ENCODE results near the gene SHB.

The SHB gene

GRCh38 chr9:37923118-37923795, 145.8 kb downstream of the SHB start:
- Histone ChIP-seq H3K4me1 (ENCODE audit: control insufficient read depth, insufficient read depth, low read length) (peaks cover 16% of the 10 kb centered on the region), H3K9ac (ENCODE audit: low read depth, low read length) (no peak overlapping the region)

GRCh38 chr9:37922363-37923117, 146.5 kb downstream of the SHB start:
- H3K36me3 ChIP-seq (ENCODE audit: control insufficient read depth, insufficient read depth, low read length), result 0 out of 2 replicates have a peak, but pooled peaks cover 6% of the 10 kb centered on the region

More at GRCh38 chr9:37923118-37923795, 145.8 kb downstream of the SHB start:
- Histone ChIP-seq H3K4me3 (ENCODE audit: low read depth, low read length) (no peak overlapping the region), H3K27ac (ENCODE audit: low read depth, low read length) (peak overlapping the region; percentile 36), H3K9me3 (ENCODE audit: control insufficient read depth, insufficient read depth, low read length) (no peaks in the 10 kb centered on the region), H3K36me3 (ENCODE audit: control insufficient read depth, insufficient read depth, low read length) (no peaks in the 10 kb centered on the region), H3K27me3 (ENCODE audit: control insufficient read depth, insufficient read depth, low read length) (no peaks in the 10 kb centered on the region)

GRCh38 chr9:37921546-37922300, 147.3 kb downstream of the SHB start:
- H3K9ac ChIP-seq (ENCODE audit: low read depth, low read length), result no peak overlapping the region
- H3K27ac ChIP-seq (ENCODE audit: low read depth, low read length), result no peak overlapping the region
- H3K9me3 ChIP-seq (ENCODE audit: control insufficient read depth, insufficient read depth, low read length), result no peaks in the 10 kb centered on the region
- H3K4me3 ChIP-seq (ENCODE audit: low read depth, low read length), result no peak overlapping the region
- H3K27me3 ChIP-seq (ENCODE audit: control insufficient read depth, insufficient read depth, low read length), result no peaks in the 10 kb centered on the region
- H3K4me1 ChIP-seq (ENCODE audit: control insufficient read depth, insufficient read depth, low read length), result peaks cover 16% of the 10 kb centered on the region
- 0 out of 2 replicates have a peak, but pooled peaks cover 6% of the 10 kb centered on the region for H3K36me3 ChIP-seq (ENCODE audit: control insufficient read depth, insufficient read depth, low read length)

More at GRCh38 chr9:37922363-37923117, 146.5 kb downstream of the SHB start:
- Histone ChIP-seq H3K27me3 (ENCODE audit: control insufficient read depth, insufficient read depth, low read length) (no peaks in the 10 kb centered on the region), H3K9ac (ENCODE audit: low read depth, low read length) (no peak overlapping the region), H3K4me3 (ENCODE audit: low read depth, low read length) (no peak overlapping the region), H3K27ac (ENCODE audit: low read depth, low read length) (peak overlapping the region; percentile 36), H3K4me1 (ENCODE audit: control insufficient read depth, insufficient read depth, low read length) (peaks cover 16% of the 10 kb centered on the region), H3K9me3 (ENCODE audit: control insufficient read depth, insufficient read depth, low read length) (no peaks in the 10 kb centered on the region)

GRCh38 chr9:37921168-37921510, 147.9 kb downstream of the SHB start:
- H3K4me3 ChIP-seq (ENCODE audit: low read depth, low read length), result no peak overlapping the region
- H3K27ac ChIP-seq (ENCODE audit: low read depth, low read length), result no peak overlapping the region
- H3K9me3 ChIP-seq (ENCODE audit: control insufficient read depth, insufficient read depth, low read length), result no peaks in the 10 kb centered on the region
- H3K9ac ChIP-seq (ENCODE audit: low read depth, low read length), result no peak overlapping the region
- H3K27me3 ChIP-seq (ENCODE audit: control insufficient read depth, insufficient read depth, low read length), result no peaks in the 10 kb centered on the region
- 0 out of 2 replicates have a peak, but pooled peaks cover 6% of the 10 kb centered on the region for H3K36me3 ChIP-seq (ENCODE audit: control insufficient read depth, insufficient read depth, low read length)
- peaks cover 16% of the 10 kb centered on the region for H3K4me1 ChIP-seq (ENCODE audit: control insufficient read depth, insufficient read depth, low read length)

GRCh38 chr9:37920471-37921167, 148.4 kb downstream of the SHB start:
- H3K9ac ChIP-seq (ENCODE audit: low read depth, low read length), result no peak overlapping the region
- H3K4me1 ChIP-seq (ENCODE audit: control insufficient read depth, insufficient read depth, low read length), result peaks cover 16% of the 10 kb centered on the region
- no peak overlapping the region for H3K4me3 ChIP-seq (ENCODE audit: low read depth, low read length)
- 0 out of 2 replicates have a peak, but pooled peaks cover 6% of the 10 kb centered on the region for H3K36me3 ChIP-seq (ENCODE audit: control insufficient read depth, insufficient read depth, low read length)
- H3K9me3 ChIP-seq (ENCODE audit: control insufficient read depth, insufficient read depth, low read length), result no peaks in the 10 kb centered on the region
- no peaks in the 10 kb centered on the region for H3K27me3 ChIP-seq (ENCODE audit: control insufficient read depth, insufficient read depth, low read length)
- no peak overlapping the region for H3K27ac ChIP-seq (ENCODE audit: low read depth, low read length)

GRCh38 chr9:37919956-37920335, 149.1 kb downstream of the SHB start:
- Histone ChIP-seq H3K9ac (ENCODE audit: low read depth, low read length) (no peak overlapping the region), H3K4me1 (ENCODE audit: control insufficient read depth, insufficient read depth, low read length) (peaks cover 16% of the 10 kb centered on the region), H3K27me3 (ENCODE audit: control insufficient read depth, insufficient read depth, low read length) (no peaks in the 10 kb centered on the region), H3K9me3 (ENCODE audit: control insufficient read depth, insufficient read depth, low read length) (no peaks in the 10 kb centered on the region), H3K4me3 (ENCODE audit: low read depth, low read length) (no peak overlapping the region), H3K36me3 (ENCODE audit: control insufficient read depth, insufficient read depth, low read length) (0 out of 2 replicates have a peak, but pooled peaks cover 6% of the 10 kb centered on the region), H3K27ac (ENCODE audit: low read depth, low read length) (peak overlapping the region; percentile 46)

- no peaks in the 10 kb centered on the region for H3K9me3 ChIP-seq (ENCODE audit: control insufficient read depth, insufficient read depth, low read length)
- H3K4me1 ChIP-seq (ENCODE audit: control insufficient read depth, insufficient read depth, low read length), result peaks cover 16% of the 10 kb centered on the region
- no peak overlapping the region for H3K4me3 ChIP-seq (ENCODE audit: low read depth, low read length)
- H3K9ac ChIP-seq (ENCODE audit: low read depth, low read length), result no peak overlapping the region
- H3K27ac ChIP-seq (ENCODE audit: low read depth, low read length), result peak overlapping the region; percentile 46
- H3K27me3 ChIP-seq (ENCODE audit: control insufficient read depth, insufficient read depth, low read length), result no peaks in the 10 kb centered on the region
- 0 out of 2 replicates have a peak, but pooled peaks cover 6% of the 10 kb centered on the region for H3K36me3 ChIP-seq (ENCODE audit: control insufficient read depth, insufficient read depth, low read length)
Measured at GRCh38 chr9:37919246-37919955, 149.6 kb downstream of the SHB start.

GRCh38 chr9:37918665-37919170, 150.3 kb downstream of the SHB start:
- Histone ChIP-seq H3K27me3 (ENCODE audit: control insufficient read depth, insufficient read depth, low read length) (no peaks in the 10 kb centered on the region), H3K4me1 (ENCODE audit: control insufficient read depth, insufficient read depth, low read length) (peaks cover 16% of the 10 kb centered on the region), H3K9ac (ENCODE audit: low read depth, low read length) (no peak overlapping the region), H3K27ac (ENCODE audit: low read depth, low read length) (peak overlapping the region; percentile 14), H3K9me3 (ENCODE audit: control insufficient read depth, insufficient read depth, low read length) (no peaks in the 10 kb centered on the region), H3K4me3 (ENCODE audit: low read depth, low read length) (no peak overlapping the region), H3K36me3 (ENCODE audit: control insufficient read depth, insufficient read depth, low read length) (0 out of 2 replicates have a peak, but pooled peaks cover 6% of the 10 kb centered on the region)

GRCh38 chr9:37917801-37918664, 151.0 kb downstream of the SHB start:
- no peak overlapping the region for H3K4me3 ChIP-seq (ENCODE audit: low read depth, low read length)
- no peak overlapping the region for H3K9ac ChIP-seq (ENCODE audit: low read depth, low read length)
- H3K27me3 ChIP-seq (ENCODE audit: control insufficient read depth, insufficient read depth, low read length), result no peaks in the 10 kb centered on the region
- peaks cover 14% of the 10 kb centered on the region for H3K4me1 ChIP-seq (ENCODE audit: control insufficient read depth, insufficient read depth, low read length)
- 0 out of 2 replicates have a peak, but pooled peaks cover 6% of the 10 kb centered on the region for H3K36me3 ChIP-seq (ENCODE audit: control insufficient read depth, insufficient read depth, low read length)
- H3K9me3 ChIP-seq (ENCODE audit: control insufficient read depth, insufficient read depth, low read length), result no peaks in the 10 kb centered on the region
- no peak overlapping the region for H3K27ac ChIP-seq (ENCODE audit: low read depth, low read length)

Data from HUES48 (cell line).